NT2/D1 (cell line): ENCODE data around the gene RPL11.

ENCODE experiments used
- DNase-seq: peaks from one replicate; pipeline ENCODE4 v3.0.0-alpha.2; 2011; ENCODE audit warnings: low read depth, low spot score
- H3K27me3 ChIP-seq: 2 replicates; pipeline ENCODE4 v1.6.0; 2011; ENCODE audit warnings: mild to moderate bottlenecking; ENCODE audit not compliant: insufficient read length, insufficient read depth
- H3K36me3 ChIP-seq: 2 replicates; pipeline ENCODE4 v1.6.1; 2011; ENCODE audit warnings: mild to moderate bottlenecking, low read length, mixed read lengths; ENCODE audit not compliant: insufficient read depth, insufficient read length
- H3K4me1 ChIP-seq: 2 replicates; pipeline ENCODE4 v1.5.1; 2011; ENCODE audit not compliant: insufficient read depth, insufficient read length
- H3K4me3 ChIP-seq: 2 replicates; pipeline ENCODE4 v1.5.1; 2011; ENCODE audit warnings: low read depth; ENCODE audit not compliant: insufficient read length
- H3K9ac ChIP-seq: 2 replicates; pipeline ENCODE4 v1.6.0; 2011; ENCODE audit warnings: low read depth; ENCODE audit not compliant: insufficient read length
- H3K9me3 ChIP-seq: 2 replicates; pipeline ENCODE4 v1.5.1; 2011; ENCODE audit warnings: mild to moderate bottlenecking, low read length; ENCODE audit not compliant: insufficient read depth
- SUZ12 ChIP-seq: IDR thresholded peaks from 2 replicates; pipeline ENCODE4 v1.6.1; 2011; ENCODE audit not compliant: insufficient read length, insufficient read depth; ENCODE audit errors: extremely low read depth
- YY1 ChIP-seq: IDR thresholded peaks from 2 replicates; pipeline ENCODE4 v1.6.1; 2011; ENCODE audit not compliant: insufficient read length, insufficient read depth
- ZNF274 ChIP-seq: IDR thresholded peaks from 2 replicates; pipeline ENCODE4 v1.6.1; 2011; ENCODE audit warnings: mild to moderate bottlenecking, low read depth, low read length

Gene RPL11

GRCh38 chr1:23742670-23743286, 51.2 kb downstream of the RPL11 start:
- Histone ChIP-seq H3K4me1 (no peaks in the 10 kb centered on the region), H3K9ac (peak overlapping the region; percentile 92), H3K9me3 (no peaks in the 10 kb centered on the region), H3K36me3 (peaks cover 16% of the 10 kb centered on the region), H3K27me3 (no peaks in the 10 kb centered on the region), H3K4me3 (peak overlapping the region; percentile 86)
- DNase-seq = no peak
- TF ChIP-seq ZNF274 (no peak), SUZ12 (no peak)

GRCh38 chr1:23743287-23744152, 51.9 kb downstream of the RPL11 start, which contains the start of gene ELOA:
Gene ELOA, plus strand, starts transcription at chr1:23743471. Its CDS starts 33 bp downstream, at chr1:23743504.
- Histone ChIP-seq H3K4me1 (no peaks in the 10 kb centered on the region), H3K4me3 (peak within 1 kb of the TSS; percentile 86), H3K9me3 (no peaks in the 10 kb centered on the region), H3K9ac (peak within 1 kb of the TSS; percentile 92), H3K27me3 (no peaks in the 10 kb centered on the region), H3K36me3 (peaks cover 21% of the 10 kb centered on the region)
- TF ChIP-seq YY1 (no peak), ZNF274 (no peak), SUZ12 (no peak)
- DNase-seq = peak; percentile 57

- DNase-seq = no peak
- Histone ChIP-seq H3K4me1 (no peaks in the 10 kb centered on the region), H3K4me3 (no peak overlapping the region), H3K36me3 (peaks cover 32% of the 10 kb centered on the region), H3K9me3 (no peaks in the 10 kb centered on the region), H3K27me3 (no peaks in the 10 kb centered on the region), H3K9ac (no peak overlapping the region)
- TF ChIP-seq SUZ12 = no peak
- TF ChIP-seq ZNF274 = no peak
- no peak for TF ChIP-seq YY1
Observed at GRCh38 chr1:23745515-23745914, 53.9 kb downstream of the RPL11 start.
